ENCODE measurements around the gene RXFP1.

The RXFP1 gene

GRCh38 chr4:158538176-158538575 lies 16.5 kb downstream of the RXFP1 start:
- no peak for TF ChIP-seq TEAD4 (IDR thresholded peaks at IDR 0.05)
- TF ChIP-seq ZBTB7A (IDR thresholded peaks at IDR 0.05; ENCODE audit: low read depth): no peak
- TF ChIP-seq EGR1 (IDR thresholded peaks at IDR 0.05): no peak
- no peak for TF ChIP-seq NFIC (IDR thresholded peaks at IDR 0.05)
- TF ChIP-seq YY1 (IDR thresholded peaks at IDR 0.05; ENCODE audit: low read depth): no peak
- no peak for TF ChIP-seq MAX (IDR thresholded peaks at IDR 0.05)
- no peak for TF ChIP-seq FOXM1 (IDR thresholded peaks at IDR 0.05; ENCODE audit: borderline replicate concordance, low read depth)
- no peak for TF ChIP-seq CREB1 (IDR thresholded peaks at IDR 0.05; ENCODE audit: low read depth)
- no peak for TF ChIP-seq EP300 (IDR thresholded peaks at IDR 0.05; ENCODE audit: borderline replicate concordance)
- TF ChIP-seq USF1 (IDR thresholded peaks at IDR 0.05): no peak
- TF ChIP-seq RAD21 (IDR thresholded peaks at IDR 0.05; ENCODE audit: low read depth): no peak
- no peak for TF ChIP-seq REST (IDR thresholded peaks at IDR 0.05; ENCODE audit: low read depth)
- TF ChIP-seq TAF1 (IDR thresholded peaks at IDR 0.05; ENCODE audit: low read depth): no peak
- no peak for TF ChIP-seq CEBPB (IDR thresholded peaks at IDR 0.05)
- TF ChIP-seq TCF12 (IDR thresholded peaks at IDR 0.05; ENCODE audit: low read depth): no peak

GRCh38 chr4:158538911-158539310 lies 17.2 kb downstream of the RXFP1 start:
- no peak for TF ChIP-seq EGR1 (IDR thresholded peaks at IDR 0.05)
- TF ChIP-seq FOXM1 (IDR thresholded peaks at IDR 0.05; ENCODE audit: borderline replicate concordance, low read depth): no peak
- no peak for TF ChIP-seq ZBTB7A (IDR thresholded peaks at IDR 0.05; ENCODE audit: low read depth)
- TF ChIP-seq CEBPB (IDR thresholded peaks at IDR 0.05): no peak
- no peak for TF ChIP-seq YY1 (IDR thresholded peaks at IDR 0.05; ENCODE audit: low read depth)
- no peak for TF ChIP-seq TCF12 (IDR thresholded peaks at IDR 0.05; ENCODE audit: low read depth)
- TF ChIP-seq MAX (IDR thresholded peaks at IDR 0.05): no peak
- TF ChIP-seq USF1 (IDR thresholded peaks at IDR 0.05): no peak
- TF ChIP-seq REST (IDR thresholded peaks at IDR 0.05; ENCODE audit: low read depth): no peak
- TF ChIP-seq TAF1 (IDR thresholded peaks at IDR 0.05; ENCODE audit: low read depth): no peak
- TF ChIP-seq CREB1 (IDR thresholded peaks at IDR 0.05; ENCODE audit: low read depth): no peak
- no peak for TF ChIP-seq NFIC (IDR thresholded peaks at IDR 0.05)
- TF ChIP-seq EP300 (IDR thresholded peaks at IDR 0.05; ENCODE audit: borderline replicate concordance): no peak
- TF ChIP-seq RAD21 (IDR thresholded peaks at IDR 0.05; ENCODE audit: low read depth): no peak
- no peak for TF ChIP-seq TEAD4 (IDR thresholded peaks at IDR 0.05)

- TF ChIP-seq ZBTB7A (IDR thresholded peaks at IDR 0.05; ENCODE audit: low read depth) (no peak), FOXM1 (IDR thresholded peaks at IDR 0.05; ENCODE audit: borderline replicate concordance, low read depth) (no peak), YY1 (IDR thresholded peaks at IDR 0.05; ENCODE audit: low read depth) (no peak), TEAD4 (IDR thresholded peaks at IDR 0.05) (no peak)
These were observed 18.6 kb downstream of the RXFP1 start for GRCh38 chr4:158540125-158540907.

GRCh38 chr4:158541506-158541905 lies 19.8 kb downstream of the RXFP1 start:
- TF ChIP-seq TCF12 (IDR thresholded peaks at IDR 0.05; ENCODE audit: low read depth): no peak
- TF ChIP-seq RAD21 (IDR thresholded peaks at IDR 0.05; ENCODE audit: low read depth): no peak
- no peak for TF ChIP-seq NFIC (IDR thresholded peaks at IDR 0.05)
- TF ChIP-seq MAX (IDR thresholded peaks at IDR 0.05): no peak
- TF ChIP-seq YY1 (IDR thresholded peaks at IDR 0.05; ENCODE audit: low read depth): no peak
- TF ChIP-seq EP300 (IDR thresholded peaks at IDR 0.05; ENCODE audit: borderline replicate concordance): no peak
- no peak for TF ChIP-seq EGR1 (IDR thresholded peaks at IDR 0.05)
- no peak for TF ChIP-seq USF1 (IDR thresholded peaks at IDR 0.05)
- no peak for TF ChIP-seq ZBTB7A (IDR thresholded peaks at IDR 0.05; ENCODE audit: low read depth)
- no peak for TF ChIP-seq CEBPB (IDR thresholded peaks at IDR 0.05)
- no peak for TF ChIP-seq REST (IDR thresholded peaks at IDR 0.05; ENCODE audit: low read depth)
- TF ChIP-seq TEAD4 (IDR thresholded peaks at IDR 0.05): no peak
- no peak for TF ChIP-seq TAF1 (IDR thresholded peaks at IDR 0.05; ENCODE audit: low read depth)
- no peak for TF ChIP-seq FOXM1 (IDR thresholded peaks at IDR 0.05; ENCODE audit: borderline replicate concordance, low read depth)
- no peak for TF ChIP-seq CREB1 (IDR thresholded peaks at IDR 0.05; ENCODE audit: low read depth)

Data from Ishikawa (cell line).